K562 (cell line): Measurements from ENCODE around the gene TRERF1. TPM values are rescaled to one million over a fixed set of nuclear protein-coding genes. Genes with fewer than 3 reads are reported as not detected.

Experiments used
- ATAC-seq: fragments of 200-7000 bp; cut with Tn5 transposase; 3 replicates; pipeline ENCODE4 v1.9.1; 2020; ENCODE audit warnings: moderate library complexity
- BruUV-seq: library from RNA; stranded (reverse); fragments of 400-500 nt; replicated peaks from 2 replicates; lab custom pipeline; 2021; lab: Mats Ljungman, UMichigan
- CTCF ChIA-PET: fragments of 300-600 bp; formaldehyde crosslinking; extraction: SDS; loops from one replicate; lab custom pipeline; 2021; ENCODE audit warnings: low intra/inter-chr PET ratio; lab: Yijun Ruan, JAX
- POLR2A ChIA-PET: fragments of 300-600, 350-650 bp; sonication (Branson Sonifier 250); formaldehyde crosslinking; extraction: SDS; loops from one replicate; lab custom pipeline; 2021; ENCODE audit warnings: antibody characterized with exemption, inconsistent platforms; lab: Yijun Ruan, JAX
- DNase-seq, 4 experiments: peaks; one replicate each; pipeline versions ENCODE4 v3.0.0 to v3.0.0-alpha.2; 2011 to 2018; ENCODE audit warnings: low spot score in 3 of 4, mixed read lengths in 3 of 4; ENCODE audit errors: extremely low read depth in 1 of 4
- FAIRE-seq: peaks from 2 replicates; lab custom pipeline; 2011; peaks lifted over from hg19 to GRCh38; lab: Jason Lieb, UNC
- H2AFZ ChIP-seq: 2 replicates; pipeline ENCODE4 v1.6.0; 2011; ENCODE audit warnings: low read depth, low read length, control low read depth, inconsistent platforms
- H3K27ac ChIP-seq: fragments of 200-600 bp; 3 replicates; pipeline ENCODE4 v1.8.0; 2011; ENCODE audit warnings: low read depth, mild to moderate bottlenecking, control low read depth, inconsistent platforms, low read length, moderate library complexity, mixed read lengths; ENCODE audit errors: extremely low read depth
- H3K27me3 ChIP-seq, 2 experiments: fragments of 300-600 bp in 1 of 2; 2 replicates in 1 of 2; 3 replicates in 1 of 2; pipeline versions ENCODE4 v1.6.0 to v1.8.0; 2011; ENCODE audit warnings: inconsistent platforms in 2 of 2, low read length in 2 of 2, mild to moderate bottlenecking in 1 of 2, mixed read lengths in 1 of 2, moderate library complexity in 1 of 2; ENCODE audit not compliant: control insufficient read depth in 2 of 2, insufficient read depth in 2 of 2
- H3K36me3 ChIP-seq: fragments of 300-600 bp; 3 replicates; pipeline ENCODE4 v1.8.0; 2011; ENCODE audit warnings: mild to moderate bottlenecking, low read length, inconsistent platforms; ENCODE audit not compliant: control insufficient read depth, insufficient read depth
- H3K4me1 ChIP-seq, 2 experiments: fragments of 200-600 bp in 1 of 2; replicated peaks in 1 of 2; 2 replicates in 1 of 2; 3 replicates in 1 of 2; pipeline versions ENCODE4 v1.5.1 to v1.8.0; 2011; ENCODE audit warnings: inconsistent platforms in 2 of 2, low read length in 2 of 2, mild to moderate bottlenecking in 1 of 2, mixed read lengths in 1 of 2, moderate library complexity in 1 of 2; ENCODE audit not compliant: control insufficient read depth in 2 of 2, insufficient read depth in 2 of 2
- H3K4me2 ChIP-seq: 2 replicates; pipeline ENCODE4 v1.6.1; 2011; ENCODE audit warnings: low read length, control low read depth, inconsistent platforms, mixed read lengths; ENCODE audit not compliant: insufficient read depth
- H3K4me3 ChIP-seq: fragments of 200-600 bp; sonication (generic), shearing (Covaris generic); 2 replicates; pipeline ENCODE4 v1.5.1; 2016; ENCODE audit warnings: control low read depth, inconsistent platforms
- H3K79me2 ChIP-seq: fragments of 200-600 bp; 3 replicates; pipeline ENCODE4 v1.8.0; 2011; ENCODE audit warnings: low read length, inconsistent platforms; ENCODE audit not compliant: control insufficient read depth, insufficient read depth
- H3K9ac ChIP-seq, 2 experiments: 2 replicates each; pipeline versions ENCODE4 v1.6.0 to v1.6.1; 2011; ENCODE audit warnings: low read depth in 2 of 2, low read length in 2 of 2, control low read depth in 1 of 2, inconsistent platforms in 1 of 2, mild to moderate bottlenecking in 1 of 2, mixed read lengths in 1 of 2; ENCODE audit not compliant: insufficient read depth in 1 of 2
- H3K9me1 ChIP-seq: one replicate; pipeline ENCODE4 v1.6.0; 2011; ENCODE audit warnings: inconsistent platforms, mild to moderate bottlenecking, low read length, moderate library complexity; ENCODE audit not compliant: control insufficient read depth, insufficient read depth
- H3K9me3 ChIP-seq: replicated peaks from 2 replicates; pipeline ENCODE4 v1.5.1; 2011; ENCODE audit warnings: low read depth, low read length, inconsistent platforms; ENCODE audit not compliant: control insufficient read depth, insufficient read depth
- H4K20me1 ChIP-seq: replicated peaks from 2 replicates; pipeline ENCODE4 v1.6.1; 2011; ENCODE audit warnings: low read length, inconsistent platforms, mixed read lengths; ENCODE audit not compliant: control insufficient read depth, insufficient read depth
- ARID2 ChIP-seq: fragments of 450-650 bp; IDR thresholded peaks from 2 replicates; pipeline ENCODE4 v1.6.1; 2017; ENCODE audit warnings: antibody characterized with exemption, mild to moderate bottlenecking
- CCNT2 ChIP-seq: IDR thresholded peaks from 2 replicates; pipeline ENCODE4 v1.6.1; 2011; ENCODE audit warnings: borderline replicate concordance, low read depth, mild to moderate bottlenecking, moderate library complexity, mixed read lengths, low read length; ENCODE audit not compliant: insufficient read length; ENCODE audit errors: extremely low read depth
- CXXC5 ChIP-seq: fragments of 250-450 bp; sonication (Bioruptor Pico); IDR thresholded peaks from 2 replicates; pipeline ENCODE4 v1.8.0; 2022; ENCODE audit warnings: inconsistent platforms, mild to moderate bottlenecking, moderate library complexity
- JUND ChIP-seq, 2 experiments: IDR thresholded peaks; 2 replicates in 1 of 2; 3 replicates in 1 of 2; pipeline ENCODE4 v1.6.1; 2011; ENCODE audit warnings: borderline replicate concordance in 2 of 2, low read depth in 2 of 2, low read length in 2 of 2, improper control_type of control experiment in 1 of 2, missing biosample characterization in 1 of 2, missing genetic modification characterization in 1 of 2, missing genetic modification reagents in 1 of 2
- L3MBTL2 ChIP-seq: fragments of 450-650 bp; IDR thresholded peaks from 2 replicates; pipeline ENCODE4 v1.6.1; 2016; ENCODE audit warnings: mild to moderate bottlenecking, moderate library complexity
- MTA3 ChIP-seq: fragments of 450-650 bp; formaldehyde crosslinking; IDR thresholded peaks from 2 replicates; pipeline ENCODE4 v1.6.1; 2017; ENCODE audit warnings: mild to moderate bottlenecking, borderline replicate concordance
- POLR3A ChIP-seq: IDR thresholded peaks from 2 replicates; pipeline ENCODE4 v1.6.1; 2011; ENCODE audit warnings: borderline replicate concordance, mild to moderate bottlenecking, moderate library complexity; ENCODE audit not compliant: insufficient read length, insufficient read depth; ENCODE audit errors: extremely low read depth
- SIX5 ChIP-seq, 2 experiments: IDR thresholded peaks; 2 replicates each; pipeline ENCODE4 v1.6.1; 2011; ENCODE audit warnings: low read length in 2 of 2, borderline replicate concordance in 1 of 2, low read depth in 1 of 2, mild to moderate bottlenecking in 1 of 2, moderate library complexity in 1 of 2; ENCODE audit not compliant: insufficient read depth in 1 of 2
- SPI1 ChIP-seq: IDR thresholded peaks from 2 replicates; pipeline ENCODE4 v1.6.1; 2011; ENCODE audit warnings: low read depth, low read length, control low read depth, borderline replicate concordance
- STAT5A ChIP-seq: IDR thresholded peaks from 2 replicates; pipeline ENCODE4 v1.6.1; 2012; ENCODE audit warnings: low read length, inconsistent platforms, borderline replicate concordance
- TRIM24 ChIP-seq, 2 experiments: fragments of 450-650 bp; IDR thresholded peaks; 2 replicates each; pipeline ENCODE4 v1.6.1; 2016
- ZNF280A ChIP-seq: fragments of 450-650 bp; IDR thresholded peaks from 2 replicates; pipeline ENCODE4 v1.6.1; 2018; ENCODE audit warnings: mild to moderate bottlenecking, low read depth; ENCODE audit not compliant: partially characterized antibody
- WGBS: fragments of 100-300 bp; shearing (Covaris generic); methylation state at CpG from one replicate; pipeline ENCODE4 v1.1.6; 2016; ENCODE audit warnings: low coverage, mixed read lengths; ENCODE audit not compliant: insufficient coverage; ENCODE audit errors: missing lambda C conversion rate; 5-methylcytosine and 5-hydroxymethylcytosine counted together
- in situ Hi-C: fragments of 300-500 bp; cut with MboI; formaldehyde crosslinking; loops from 4 replicates; pipeline ENCODE4 v1.15.0; 2018; ENCODE audit warnings: inconsistent platforms, mixed read lengths
- intact Hi-C: fragments of 100-400 bp; cut with micrococcal nuclease; formaldehyde crosslinking; loops from 2 replicates; pipeline ENCODE4 v1.14.2; 2022
- polyA plus RNA-seq, 8 experiments: library from polyadenylated mRNA; depleted of rRNA in 4 of 8; stranded (reverse) in 5 of 8; unstranded in 3 of 8; fragments of >200 nt; fragmentation: Nextera tagmentation in 2 of 8; fragmentation: Illumina TruSeq in 1 of 8; extraction: Ambion mirVana in 2 of 8; extraction: Trizol in 1 of 8; gene quantifications; 2 replicates each; pipeline versions ENCODE4 v1.2.1 to v1.2.3, GENCODE V29; 2011 to 2014; ENCODE audit warnings: inconsistent platforms in 1 of 8, missing spikeins in 1 of 8
- total RNA-seq, 7 experiments: library from RNA; depleted of rRNA in 6 of 7; stranded (reverse); fragments of >200 nt in 6 of 7; fragmentation: Illumina TruSeq in 2 of 7; extraction: Trizol in 2 of 7; gene quantifications; 2 replicates each; pipeline versions ENCODE4 v1.2.1 to v1.2.3, GENCODE V29; 2011 to 2021; ENCODE audit warnings: low replicate concordance in 1 of 7
- TF ChIP-seq, protein P1 (sequence below), 2 experiments: fragments of 450-650 bp in 1 of 2; IDR thresholded peaks; 2 replicates each; pipeline ENCODE4 v1.6.1; 2011 to 2017; ENCODE audit warnings: low read depth in 2 of 2, antibody characterized with exemption in 1 of 2, borderline replicate concordance in 1 of 2, low read length in 1 of 2, mild to moderate bottlenecking in 1 of 2, mixed read lengths in 1 of 2; ENCODE audit not compliant: control insufficient read depth in 1 of 2
- TF ChIP-seq, protein P2 (sequence below): fragments of 250-450 bp; sonication (Bioruptor Pico); IDR thresholded peaks from 2 replicates; pipeline ENCODE4 v1.9.0; 2021; ENCODE audit warnings: mild to moderate bottlenecking, inconsistent platforms

Gene TRERF1
- total and polyA plus RNA-seq, 9 of the 15 experiments (the other 6 are each of a cell fraction or from before 2014, with no cell fraction given), result 0.04 to 0.20 (median 0.07) TPM; not detected in 3

- Histone ChIP-seq H3K9me3 (no peaks in the 10 kb centered on the region), H3K4me3 (no peak overlapping the region), H2AFZ (peak overlapping the region; percentile 56), H4K20me1 (no peaks in the 10 kb centered on the region), H3K79me2 (no peaks in the 10 kb centered on the region), H3K4me1 (peaks cover 6 to 29% of the 10 kb centered on the region in 2 experiments; a peak in 4 of 5 replicates), H3K27me3 (peaks cover 0 to 12% of the 10 kb centered on the region in 2 experiments; a peak in 2 of 5 replicates), H3K27ac (no peak overlapping the region), H3K9me1 (no peaks in the 10 kb centered on the region), H3K36me3 (no peaks in the 10 kb centered on the region), H3K4me2 (peak overlapping the region; percentile 47), H3K9ac (peak overlapping the region in 1 of 2 experiments; percentile 65; a peak in 1 of 4 replicates)
- intact Hi-C loops, result no loop called here
- ChIA-PET CTCF (no interaction called here), POLR2A (interaction anchor here (0.5 to 1.5 kb wide), 3 partner anchors 8 to 33 kb away, joined by 3 read pairs; no protein-coding TSS in a partner anchor)
- in situ Hi-C loops, result no loop called here
- ATAC-seq (peak; percentile 43; the same call in 2 of the 3 replicates), DNase-seq (peak; percentile 42 to 61 (median 43)), FAIRE-seq (peak; percentile 46)
- BruUV-seq, result no TSS peak
- under 1% methylated on average over 8 of the region's 8 CpGs for WGBS
- TF ChIP-seq CXXC5 (CRISPR knock-in tag) (peak; percentile 51), POLR3A (no peak), TRIM24 (IDR thresholded peaks at IDR 0.05) (no peak), SPI1 (peak; percentile 96), SIX5 (IDR thresholded peaks at IDR 0.05; ENCODE audit: borderline replicate concordance in 1 of 2, insufficient read depth in 1 of 2, low read depth in 1 of 2, low read length in 2 of 2) (no peak), CCNT2 (no peak), MTA3 (no peak), ARID2 (no peak), L3MBTL2 (no peak), ZNF280A (no peak), JUND (IDR thresholded peaks at IDR 0.05; ENCODE audit: borderline replicate concordance, low read depth, low read length) (peak; percentile 20; the same call in 1 of the 2 replicates), JUND (tag; IDR thresholded peaks at IDR 0.05; ENCODE audit: borderline replicate concordance, low read depth, low read length) (peak; percentile 40; the same call in 1 of the 3 replicates), STAT5A (no peak)
- TF ChIP-seq, protein P1, sequence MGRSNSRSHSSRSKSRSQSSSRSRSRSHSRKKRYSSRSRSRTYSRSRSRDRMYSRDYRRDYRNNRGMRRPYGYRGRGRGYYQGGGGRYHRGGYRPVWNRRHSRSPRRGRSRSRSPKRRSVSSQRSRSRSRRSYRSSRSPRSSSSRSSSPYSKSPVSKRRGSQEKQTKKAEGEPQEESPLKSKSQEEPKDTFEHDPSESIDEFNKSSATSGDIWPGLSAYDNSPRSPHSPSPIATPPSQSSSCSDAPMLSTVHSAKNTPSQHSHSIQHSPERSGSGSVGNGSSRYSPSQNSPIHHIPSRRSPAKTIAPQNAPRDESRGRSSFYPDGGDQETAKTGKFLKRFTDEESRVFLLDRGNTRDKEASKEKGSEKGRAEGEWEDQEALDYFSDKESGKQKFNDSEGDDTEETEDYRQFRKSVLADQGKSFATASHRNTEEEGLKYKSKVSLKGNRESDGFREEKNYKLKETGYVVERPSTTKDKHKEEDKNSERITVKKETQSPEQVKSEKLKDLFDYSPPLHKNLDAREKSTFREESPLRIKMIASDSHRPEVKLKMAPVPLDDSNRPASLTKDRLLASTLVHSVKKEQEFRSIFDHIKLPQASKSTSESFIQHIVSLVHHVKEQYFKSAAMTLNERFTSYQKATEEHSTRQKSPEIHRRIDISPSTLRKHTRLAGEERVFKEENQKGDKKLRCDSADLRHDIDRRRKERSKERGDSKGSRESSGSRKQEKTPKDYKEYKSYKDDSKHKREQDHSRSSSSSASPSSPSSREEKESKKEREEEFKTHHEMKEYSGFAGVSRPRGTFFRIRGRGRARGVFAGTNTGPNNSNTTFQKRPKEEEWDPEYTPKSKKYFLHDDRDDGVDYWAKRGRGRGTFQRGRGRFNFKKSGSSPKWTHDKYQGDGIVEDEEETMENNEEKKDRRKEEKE (IDR thresholded peaks at IDR 0.05; ENCODE audit: borderline replicate concordance in 1 of 2, control insufficient read depth in 1 of 2, low read depth in 2 of 2, low read length in 1 of 2), result no peak
- TF ChIP-seq, protein P2, sequence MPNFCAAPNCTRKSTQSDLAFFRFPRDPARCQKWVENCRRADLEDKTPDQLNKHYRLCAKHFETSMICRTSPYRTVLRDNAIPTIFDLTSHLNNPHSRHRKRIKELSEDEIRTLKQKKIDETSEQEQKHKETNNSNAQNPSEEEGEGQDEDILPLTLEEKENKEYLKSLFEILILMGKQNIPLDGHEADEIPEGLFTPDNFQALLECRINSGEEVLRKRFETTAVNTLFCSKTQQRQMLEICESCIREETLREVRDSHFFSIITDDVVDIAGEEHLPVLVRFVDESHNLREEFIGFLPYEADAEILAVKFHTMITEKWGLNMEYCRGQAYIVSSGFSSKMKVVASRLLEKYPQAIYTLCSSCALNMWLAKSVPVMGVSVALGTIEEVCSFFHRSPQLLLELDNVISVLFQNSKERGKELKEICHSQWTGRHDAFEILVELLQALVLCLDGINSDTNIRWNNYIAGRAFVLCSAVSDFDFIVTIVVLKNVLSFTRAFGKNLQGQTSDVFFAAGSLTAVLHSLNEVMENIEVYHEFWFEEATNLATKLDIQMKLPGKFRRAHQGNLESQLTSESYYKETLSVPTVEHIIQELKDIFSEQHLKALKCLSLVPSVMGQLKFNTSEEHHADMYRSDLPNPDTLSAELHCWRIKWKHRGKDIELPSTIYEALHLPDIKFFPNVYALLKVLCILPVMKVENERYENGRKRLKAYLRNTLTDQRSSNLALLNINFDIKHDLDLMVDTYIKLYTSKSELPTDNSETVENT (CRISPR knock-in tag), result no peak
Observed at GRCh38 chr6:42407379-42407778, 44.3 kb downstream of the TRERF1 start.
